ENCODE data around the gene RUFY2.

- TF ChIP-seq CTCF (conservative IDR thresholded peaks at IDR 0.05), result no peak
- no peak for TF ChIP-seq EZH2 (IDR thresholded peaks at IDR 0.05; ENCODE audit: low read depth)
These were observed 35.9 kb upstream of the RUFY2 start for GRCh38 chr10:68442971-68443370.

All from PC-9 (cell line).